VCaP (cell line): ENCODE results near the gene SPG7.

Experiments used
- H3K27ac ChIP-seq: fragments of 450-650 bp; 2 replicates; pipeline ENCODE4 v1.5.1; 2017
- CTCF ChIP-seq: fragments of 450-650 bp; conservative IDR thresholded peaks from 2 replicates; pipeline ENCODE4 v1.5.1; 2017; ENCODE audit warnings: mild to moderate bottlenecking, moderate library complexity

SPG7 gene

DNA sequence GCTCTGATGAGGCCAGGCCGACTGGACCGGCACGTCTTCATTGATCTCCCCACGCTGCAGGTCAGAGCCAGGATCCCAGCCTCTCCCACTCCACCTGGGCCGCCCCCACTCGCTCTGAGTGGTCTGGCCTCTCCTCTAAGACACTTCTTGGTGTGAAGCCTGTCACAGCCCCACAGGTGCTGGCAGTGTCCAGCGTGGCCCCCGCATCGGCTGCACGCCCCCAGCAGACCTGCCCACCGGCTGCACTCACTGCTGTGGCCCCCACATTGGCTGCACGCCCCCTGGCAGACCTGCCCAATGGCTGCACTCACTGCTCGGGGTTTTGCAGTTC is 36.5 kb downstream of the SPG7 start:
- no peak for TF ChIP-seq CTCF
- no peak overlapping the region for H3K27ac ChIP-seq

- no peak for TF ChIP-seq CTCF
- no peak overlapping the region for H3K27ac ChIP-seq
Observed at GRCh38 chr16:89545044-89545830, 37.0 kb downstream of the SPG7 start.

GRCh38 chr16:89545831-89546574 is 37.8 kb downstream of the SPG7 start:
- no peak for TF ChIP-seq CTCF
- no peak overlapping the region for H3K27ac ChIP-seq

- no peak overlapping the region for H3K27ac ChIP-seq
- TF ChIP-seq CTCF, result no peak
Observed at GRCh38 chr16:89546781-89547180, 38.6 kb downstream of the SPG7 start.

- no peak overlapping the region for H3K27ac ChIP-seq
- no peak for TF ChIP-seq CTCF
Observed at GRCh38 chr16:89547291-89547690, 39.1 kb downstream of the SPG7 start.

DNA sequence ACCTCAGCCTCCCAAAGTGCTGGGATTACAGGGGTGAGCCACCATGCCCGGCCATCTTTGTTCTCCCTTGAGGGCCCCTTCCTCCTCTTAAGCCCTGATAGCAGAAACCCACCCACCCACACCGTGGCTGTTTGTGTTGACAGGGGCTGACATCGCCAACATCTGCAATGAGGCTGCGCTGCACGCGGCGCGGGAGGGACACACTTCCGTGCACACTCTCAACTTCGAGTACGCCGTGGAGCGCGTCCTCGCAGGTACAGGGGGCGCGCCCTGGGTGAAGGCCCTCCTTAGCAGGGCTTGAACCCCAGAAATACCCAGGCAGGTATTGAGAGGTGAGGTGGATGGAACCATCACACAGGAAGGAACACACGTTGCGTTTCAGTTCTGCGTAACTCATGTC is 39.7 kb downstream of the SPG7 start:
- no peak for TF ChIP-seq CTCF
- H3K27ac ChIP-seq, result no peak overlapping the region

DNA sequence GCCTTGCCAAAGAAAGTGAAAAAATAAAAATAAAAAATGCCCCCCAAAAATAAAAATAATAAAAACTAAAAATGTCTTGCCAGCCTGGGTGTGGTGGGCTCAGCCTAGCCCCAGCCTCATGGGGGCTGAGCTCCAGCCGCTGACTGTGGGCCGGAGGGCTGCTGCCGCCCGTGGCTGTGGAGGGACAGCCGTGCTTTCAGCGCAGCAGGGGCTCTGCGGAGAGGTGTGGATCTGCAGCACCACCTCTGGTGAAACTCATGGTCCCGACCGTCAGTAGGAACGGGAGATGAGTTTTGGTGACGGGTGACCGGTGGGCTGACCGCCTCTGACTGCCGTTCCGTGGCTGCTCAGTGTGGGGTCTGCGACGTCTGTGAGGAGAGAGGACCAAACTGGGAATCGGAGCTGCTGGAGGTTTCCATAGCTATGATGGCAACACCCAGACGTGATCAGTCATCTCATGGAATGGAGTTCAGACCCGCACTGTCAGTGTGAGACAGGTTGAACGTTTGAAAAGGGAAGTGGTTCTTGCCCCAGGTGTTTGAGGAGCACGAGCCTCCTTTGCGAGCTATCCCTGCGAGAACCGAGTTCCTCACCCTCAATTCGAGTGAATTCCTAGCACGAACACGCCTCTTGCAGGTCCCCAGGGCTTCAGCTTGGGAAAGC is 40.3 kb downstream of the SPG7 start:
- no peak for TF ChIP-seq CTCF
- no peak overlapping the region for H3K27ac ChIP-seq
